NCI-H526 treated with DMSO at 0.1 percent for 48 hours (cell line): Measurements from ENCODE around the gene PGBD5.
"Not testable (repeated sequence)": the region's sequence is repeated elsewhere in the genome, so short reads cannot be mapped to it uniquely, and the experiment has no call there.

ENCODE experiments used
- DNase-seq: peaks from one replicate; lab custom pipeline; 2025; lab: John Stamatoyannopoulos, UW

Gene PGBD5

DNA sequence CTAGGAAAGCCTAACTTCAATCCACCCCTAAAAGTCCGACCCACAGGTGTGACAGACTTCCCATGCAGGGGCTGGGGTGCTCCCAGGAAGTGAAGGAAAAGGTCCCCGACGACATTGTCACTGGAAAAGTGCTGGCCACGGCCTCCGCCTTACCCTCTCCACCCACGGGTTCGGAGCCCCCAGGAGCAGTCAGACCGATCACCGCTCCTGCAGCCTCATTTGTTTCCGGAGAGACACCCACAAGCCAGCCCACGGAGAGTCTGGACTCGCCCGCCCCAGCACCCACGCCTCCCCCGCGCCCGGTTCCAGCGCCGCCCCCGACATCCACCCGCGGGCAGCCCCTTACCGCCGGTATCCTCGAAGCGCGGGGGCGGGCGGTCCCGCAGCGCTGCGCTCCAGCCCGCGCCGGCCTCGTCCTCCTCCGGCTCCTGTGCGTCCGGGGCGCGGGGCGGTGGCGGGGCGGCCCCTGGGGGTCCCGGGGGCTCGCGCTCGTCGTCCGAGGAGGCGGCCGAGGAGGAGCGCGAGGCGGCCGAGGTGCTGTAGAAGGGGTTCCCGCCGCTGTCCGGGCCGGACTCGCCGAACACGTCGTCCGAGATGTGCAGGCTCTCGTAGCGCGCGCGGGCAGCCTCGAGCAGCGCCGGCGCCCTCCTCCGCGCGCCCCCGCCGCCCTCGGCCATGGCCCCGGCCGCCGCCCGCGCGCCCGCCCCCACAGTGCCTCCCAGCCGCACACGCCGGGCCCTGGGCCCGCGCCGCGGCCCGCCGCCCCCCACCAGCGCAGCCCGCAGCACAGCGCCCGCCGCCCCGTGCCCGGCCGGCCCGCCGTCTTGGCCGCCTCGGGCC lies 660 bp downstream of the PGBD5 start:
- no peak for DNase-seq

GRCh38 chr1:230424391-230425251 lies 1.5 kb downstream of the PGBD5 start:
- DNase-seq, result peak; percentile 7

DNA sequence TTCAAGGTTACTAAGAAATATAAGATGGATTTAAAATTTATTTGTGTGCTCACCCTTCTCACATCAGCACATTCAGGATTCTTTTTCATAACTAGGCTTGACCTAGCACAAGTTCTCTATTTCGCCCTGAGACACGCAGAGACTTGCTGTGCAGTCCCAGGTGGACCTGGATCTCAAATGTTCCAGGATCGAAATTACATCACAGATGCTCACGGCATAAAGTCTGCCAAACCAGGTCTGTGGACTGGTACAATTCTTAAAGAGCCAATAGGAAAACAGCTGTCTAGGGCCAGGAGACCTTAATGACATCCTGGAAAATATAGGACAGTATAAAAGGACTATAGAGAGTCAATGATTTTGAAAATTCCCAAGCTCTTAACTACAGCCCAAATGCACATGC lies 2.2 kb downstream of the PGBD5 start:
- no peak for DNase-seq

DNA sequence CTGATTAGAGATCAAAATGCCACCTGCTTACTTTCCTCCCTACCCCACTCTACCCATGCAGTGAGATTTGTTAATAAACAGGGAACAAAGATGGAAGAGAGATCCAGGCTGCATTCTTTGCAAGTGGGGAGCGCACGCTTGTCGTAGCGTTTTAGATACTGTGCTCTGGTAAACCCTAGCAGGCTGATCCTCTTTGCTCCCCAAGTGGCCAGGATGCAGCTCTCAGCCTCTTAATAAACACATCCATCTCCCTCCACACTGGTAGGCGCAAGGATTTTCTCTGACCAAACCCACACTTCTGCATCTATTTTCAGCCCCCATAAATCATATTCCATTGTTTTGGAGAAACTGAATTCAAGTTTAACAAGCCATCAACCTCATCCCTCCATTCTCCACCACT lies 2.9 kb downstream of the PGBD5 start:
- DNase-seq, result no peak

GRCh38 chr1:230422221-230422981 lies 3.7 kb downstream of the PGBD5 start:
- DNase-seq, result peak; percentile 51

DNA sequence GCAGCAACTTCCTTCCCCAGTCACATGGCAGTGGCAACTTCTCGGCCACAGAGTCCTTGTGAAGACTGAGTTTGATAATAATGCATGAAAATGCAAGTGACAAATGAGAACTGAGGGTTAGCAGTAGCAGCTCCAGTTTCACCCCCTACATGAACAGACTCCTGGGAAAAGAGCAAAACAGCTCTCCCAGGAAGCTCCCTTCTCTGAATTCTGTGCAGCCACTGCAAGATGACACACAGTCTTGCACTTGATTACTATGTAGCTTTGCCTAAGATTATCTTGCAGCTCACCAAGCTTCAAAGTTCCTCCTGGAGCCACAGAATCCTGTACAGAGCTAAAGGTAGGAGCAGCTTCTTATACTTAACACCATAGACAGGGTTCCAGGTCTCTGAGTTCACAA lies 4.7 kb downstream of the PGBD5 start:
- DNase-seq, result no peak

GRCh38 chr1:230420372-230420771 lies 5.8 kb downstream of the PGBD5 start:
- not testable (repeated sequence) for DNase-seq

DNA sequence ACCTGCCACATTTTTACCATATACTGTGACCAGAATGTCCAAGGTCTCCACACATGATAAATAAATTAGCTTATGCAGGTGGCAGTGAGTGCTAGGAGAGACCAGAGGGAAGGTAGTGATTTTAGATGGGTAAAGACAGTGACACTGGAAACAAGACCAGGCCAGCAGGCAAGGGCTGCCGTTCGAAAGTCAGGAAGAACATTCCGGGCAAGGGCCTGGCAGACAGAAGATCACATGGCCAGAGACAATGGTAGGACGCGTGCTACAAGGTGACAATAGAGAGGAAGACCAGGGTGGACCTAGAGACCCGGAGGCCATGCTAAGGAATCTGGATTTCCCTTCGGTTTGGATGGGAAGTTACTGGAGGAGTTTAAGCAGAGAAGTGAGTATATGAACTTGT lies 9.7 kb downstream of the PGBD5 start:
- DNase-seq, result no peak

DNA sequence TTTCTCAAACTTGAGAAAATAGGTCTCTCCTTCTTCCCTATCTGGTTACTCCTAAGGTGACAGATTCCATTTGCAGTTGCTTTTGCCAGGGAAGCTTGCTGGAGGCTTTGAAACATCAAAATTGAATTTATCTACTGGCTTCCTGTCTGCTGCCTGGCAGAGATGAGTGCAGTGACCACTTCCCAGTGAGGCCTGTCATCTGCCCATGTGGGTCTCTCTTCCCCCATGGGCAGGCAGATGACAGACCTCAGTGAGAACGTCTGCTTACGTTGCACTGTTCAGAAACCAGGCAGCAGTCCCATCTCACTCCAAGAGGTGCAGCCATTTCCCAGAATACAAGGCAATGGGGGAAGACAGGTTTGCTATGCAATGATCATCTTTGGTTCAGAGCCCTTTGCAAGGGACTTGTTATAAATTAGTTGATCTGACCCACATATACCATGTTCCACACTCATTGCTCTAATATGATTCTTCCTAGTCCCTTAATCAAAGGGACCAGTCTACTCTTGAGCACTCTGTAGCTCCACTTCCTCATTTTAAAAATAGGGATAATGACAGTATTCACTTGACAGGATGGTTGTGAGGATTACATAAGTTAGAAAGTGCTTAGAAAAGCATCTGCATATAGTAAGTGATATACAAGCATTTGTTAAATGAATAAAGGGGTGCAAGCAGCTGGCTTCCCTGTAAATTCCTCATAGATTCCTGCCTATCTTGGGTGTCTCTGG lies 10.6 kb downstream of the PGBD5 start:
- no peak for DNase-seq

DNA sequence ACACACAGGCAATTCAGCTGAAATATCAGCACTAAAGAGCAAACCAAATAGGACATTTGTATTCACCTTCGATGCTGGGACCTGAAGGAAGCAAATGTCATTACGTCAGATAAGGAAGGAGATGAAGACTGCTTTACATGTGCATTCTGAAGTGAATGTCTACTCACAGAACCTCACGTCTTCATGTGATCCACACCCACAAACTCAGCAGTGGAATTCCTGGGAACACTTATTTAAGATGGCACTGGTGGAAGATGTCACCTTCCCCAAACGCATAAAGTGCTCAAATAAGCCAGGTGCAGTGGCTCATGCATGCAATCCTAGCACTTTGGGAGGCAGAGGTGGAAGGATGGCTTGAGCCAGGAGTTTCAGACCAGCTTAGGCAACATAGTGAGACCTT lies 11.4 kb downstream of the PGBD5 start:
- DNase-seq, result no peak

- no peak for DNase-seq
Observed at GRCh38 chr1:230414102-230414501, 12.0 kb downstream of the PGBD5 start.

GRCh38 chr1:230413061-230413460 lies 13.1 kb downstream of the PGBD5 start:
- no peak for DNase-seq

DNA sequence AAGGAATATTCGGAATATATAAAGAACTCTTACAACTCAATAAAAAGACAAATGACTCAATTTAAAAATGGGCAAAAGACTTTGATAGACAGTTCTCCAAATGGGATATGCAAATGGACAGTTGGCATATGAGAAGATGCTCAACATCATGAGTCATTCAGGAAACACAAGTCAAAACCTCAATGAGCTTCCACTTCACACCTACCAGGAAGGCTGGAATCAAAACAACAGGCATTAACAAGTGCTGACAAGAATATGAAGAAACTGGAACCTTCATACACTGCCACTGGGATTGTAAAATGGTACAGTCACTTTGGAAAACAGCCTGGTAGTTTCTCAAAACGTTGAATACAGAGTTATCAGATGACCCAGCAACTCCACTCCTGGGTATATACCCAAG lies 17.2 kb downstream of the PGBD5 start:
- DNase-seq, result no peak

DNA sequence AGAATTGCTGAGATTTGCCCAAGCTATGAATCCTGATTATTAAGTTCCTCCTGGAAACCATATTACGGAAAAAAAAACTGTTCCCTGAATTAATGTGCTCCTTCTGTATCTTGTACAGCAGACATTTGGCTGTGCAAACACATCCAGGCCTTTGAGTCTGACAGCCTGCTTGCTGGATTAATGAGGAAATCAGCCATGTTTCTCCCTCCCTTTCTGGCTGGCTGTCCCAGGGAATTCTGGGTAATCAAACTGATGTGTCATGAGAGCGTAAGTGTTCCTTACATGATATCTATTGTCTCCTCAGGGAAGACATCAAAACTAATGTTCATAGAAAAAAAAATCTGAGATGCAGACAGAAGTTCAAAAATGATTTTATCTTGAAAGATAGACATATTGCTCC lies 18.8 kb downstream of the PGBD5 start:
- DNase-seq, result peak; percentile 52

GRCh38 chr1:230406727-230407126 lies 19.4 kb downstream of the PGBD5 start:
- not testable (repeated sequence) for DNase-seq

DNA sequence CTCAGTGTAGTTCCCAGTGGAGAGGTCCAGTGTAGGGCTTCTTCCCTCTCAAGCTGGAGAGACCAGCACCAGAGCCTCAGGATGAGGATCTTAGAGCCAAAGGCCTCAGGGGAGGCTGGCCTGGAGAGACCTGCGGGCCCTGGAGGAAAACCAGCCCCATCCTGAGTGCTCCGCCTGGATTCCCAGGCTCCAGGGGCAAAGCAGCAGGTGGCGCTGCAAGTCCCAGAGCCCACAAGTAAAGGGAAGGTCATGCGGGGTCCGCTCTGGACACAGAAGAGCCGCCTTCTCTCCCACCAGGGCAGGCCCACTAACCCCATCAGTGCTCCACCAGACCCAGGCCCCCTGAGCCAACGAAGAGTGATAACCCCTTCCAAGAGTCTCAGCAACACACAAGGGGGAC lies 22.7 kb downstream of the PGBD5 start:
- DNase-seq, result no peak

DNA sequence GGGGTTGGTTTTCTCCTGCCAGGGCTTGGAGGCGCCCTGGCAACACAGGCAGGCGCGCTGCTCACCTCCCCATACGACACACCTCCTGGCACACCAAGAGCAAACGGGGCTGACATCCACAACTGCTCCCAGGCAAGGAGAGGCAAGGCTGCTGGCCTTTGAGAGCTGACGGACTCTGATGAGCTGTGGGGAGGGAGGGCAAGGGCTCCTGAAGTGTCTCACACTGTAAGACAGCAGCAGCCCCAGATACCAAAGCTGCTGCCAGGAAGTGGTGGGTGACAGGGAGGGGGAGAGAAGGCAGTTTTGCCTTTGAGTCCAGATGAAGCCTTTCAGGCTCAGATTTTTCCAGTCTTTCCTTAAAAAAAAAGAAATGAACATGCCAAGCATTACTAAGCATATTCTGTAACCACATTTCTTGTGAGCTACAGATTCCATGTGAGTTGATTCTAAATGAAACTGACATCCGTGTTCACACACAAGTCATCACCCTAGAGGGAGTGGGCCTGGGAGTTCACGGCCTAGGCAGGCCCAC lies 24.3 kb downstream of the PGBD5 start:
- no peak for DNase-seq

- no peak for DNase-seq
Observed at GRCh38 chr1:230401101-230401500, 25.0 kb downstream of the PGBD5 start.

DNA sequence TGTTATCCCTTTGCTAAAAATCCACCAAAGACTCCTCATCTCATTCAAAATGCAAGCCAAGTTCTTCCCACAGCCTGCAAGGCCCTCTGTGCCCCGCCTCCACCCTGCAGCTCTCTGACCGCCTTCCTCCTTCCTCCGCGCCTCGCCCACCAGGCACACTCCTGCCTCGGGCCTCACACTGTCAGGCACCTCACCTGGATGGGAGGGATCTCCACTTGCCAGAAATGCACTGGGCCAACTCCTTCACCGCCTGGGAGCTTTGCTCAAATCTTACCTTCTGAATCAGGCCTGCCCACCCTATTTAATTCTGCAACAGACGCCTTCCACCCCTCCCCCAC lies 26.2 kb downstream of the PGBD5 start:
- no peak for DNase-seq

DNA sequence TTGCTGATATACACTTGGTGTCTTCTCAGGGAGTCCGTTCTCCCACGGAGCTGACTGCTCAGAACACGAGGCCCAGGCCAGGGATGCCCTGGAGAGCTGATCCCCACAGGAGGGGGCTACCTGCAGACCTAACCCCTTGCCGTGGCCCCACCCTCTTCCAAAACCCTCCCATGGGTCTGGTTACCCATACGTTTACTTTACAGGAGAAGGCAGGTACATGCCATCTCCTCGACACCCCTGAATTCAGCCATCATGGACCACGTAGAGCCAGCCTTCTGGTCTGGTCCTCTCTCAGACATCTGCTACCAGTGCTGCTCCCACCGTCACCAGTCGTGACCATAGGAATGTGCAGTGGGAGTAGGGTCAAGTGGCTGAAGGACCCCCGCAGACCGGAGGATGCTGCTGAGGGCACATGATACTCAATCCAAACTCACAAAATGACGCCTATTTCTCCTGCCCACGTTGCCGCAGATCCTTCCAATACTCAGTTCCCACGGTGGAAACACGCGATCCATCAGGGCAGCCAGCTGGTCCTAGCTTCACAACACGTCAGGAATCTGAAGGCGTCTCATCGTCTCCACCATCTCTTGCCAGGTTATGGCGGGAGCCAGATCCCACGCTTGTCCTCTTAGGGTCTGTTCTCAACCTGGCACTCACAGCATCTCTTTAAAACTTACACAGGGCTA lies 26.7 kb downstream of the PGBD5 start:
- DNase-seq, result no peak

DNA sequence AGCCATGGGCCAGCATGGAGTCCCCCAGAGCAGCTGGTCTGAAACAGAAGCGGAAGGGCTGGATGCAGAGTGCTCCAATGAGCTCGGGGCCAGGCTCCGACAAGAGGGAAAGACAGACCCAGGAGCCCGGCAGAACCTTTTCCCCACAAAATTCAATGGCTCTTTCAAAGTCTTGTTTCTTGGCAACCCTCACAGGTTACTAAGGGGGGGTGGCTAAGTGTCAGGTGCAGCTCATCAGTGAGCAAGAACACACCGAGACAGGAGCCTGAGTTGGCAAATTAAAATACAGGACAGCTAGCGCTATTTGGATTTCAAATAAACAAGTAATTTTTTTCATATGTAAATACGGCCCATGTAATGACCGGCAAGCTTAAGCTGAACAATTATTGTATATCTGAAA lies 27.3 kb downstream of the PGBD5 start:
- no peak for DNase-seq
